HepG2 (cell line): ENCODE results near the gene TSTD1. TPM values are rescaled to one million over a fixed set of nuclear protein-coding genes. Genes with fewer than 3 reads are reported as not detected.
A peak's percentile ranks its signal among the peaks of the same experiment; 100 is the strongest.

Experiments
- FOXK2 ChIP-seq: fragments of 450-650 bp; IDR thresholded peaks from 2 replicates; pipeline ENCODE4 v1.6.1; 2016
- GTF2F1 ChIP-seq: fragments of 150-350 bp; IDR thresholded peaks from 2 replicates; pipeline ENCODE4 v1.6.1; 2014; ENCODE audit warnings: low read length
- HOXD1 ChIP-seq: sonication (generic); formaldehyde crosslinking; IDR thresholded peaks from 2 replicates; pipeline ENCODE4 v1.5.0; 2020; ENCODE audit warnings: missing genetic modification reagents
- KMT2A ChIP-seq: sonication (generic); formaldehyde crosslinking; IDR thresholded peaks from 2 replicates; pipeline ENCODE4 v1.4.0; 2020; ENCODE audit warnings: missing genetic modification reagents
- MAFK ChIP-seq, 2 experiments: IDR thresholded peaks in 1 of 2; conservative IDR thresholded peaks in 1 of 2; 2 replicates each; pipeline ENCODE4 v1.6.1; 2011; ENCODE audit warnings: improper control_type of control experiment in 2 of 2, low read length in 2 of 2
- MBNL3 ChIP-seq: fragments of 250-450 bp; sonication (Bioruptor Pico); conservative IDR thresholded peaks from 2 replicates; pipeline ENCODE4 v1.8.0; 2022; ENCODE audit warnings: mild to moderate bottlenecking, inconsistent platforms
- MXD3 ChIP-seq: IDR thresholded peaks from 2 replicates; pipeline ENCODE4 v1.6.1; 2016; ENCODE audit warnings: mild to moderate bottlenecking, missing biosample characterization, missing genetic modification reagents
- NAIF1 ChIP-seq: sonication (generic); formaldehyde crosslinking; IDR thresholded peaks from 2 replicates; pipeline ENCODE4 v1.5.0; 2020; ENCODE audit warnings: mild to moderate bottlenecking, missing genetic modification reagents, borderline replicate concordance
- RARG ChIP-seq: sonication (generic); formaldehyde crosslinking; IDR thresholded peaks from 2 replicates; pipeline ENCODE4 v1.4.0; 2020; ENCODE audit warnings: low read depth, mild to moderate bottlenecking, missing genetic modification reagents
- RFX5 ChIP-seq: IDR thresholded peaks from 2 replicates; pipeline ENCODE4 v1.6.1; 2011; ENCODE audit warnings: low read depth, low read length, improper control_type of control experiment
- SPEN ChIP-seq: sonication (generic); formaldehyde crosslinking; IDR thresholded peaks from 2 replicates; pipeline ENCODE4 v1.5.1; 2020; ENCODE audit warnings: low read depth, mild to moderate bottlenecking, missing genetic modification reagents
- TAF1 ChIP-seq: sonication (generic); formaldehyde crosslinking; IDR thresholded peaks from 2 replicates; pipeline ENCODE4 v1.4.0; 2020; ENCODE audit warnings: missing genetic modification reagents
- TEAD2 ChIP-seq: sonication (generic); formaldehyde crosslinking; IDR thresholded peaks from 2 replicates; pipeline ENCODE4 v1.9.0; 2021; ENCODE audit warnings: missing genetic modification reagents
- ZBTB8A ChIP-seq: sonication (generic); formaldehyde crosslinking; IDR thresholded peaks from 2 replicates; pipeline ENCODE4 v1.4.0; 2020; ENCODE audit warnings: mild to moderate bottlenecking, low read depth, missing genetic modification reagents, borderline replicate concordance
- ZFP37 ChIP-seq: sonication (generic); formaldehyde crosslinking; IDR thresholded peaks from 2 replicates; pipeline ENCODE4 v1.4.0; 2020; ENCODE audit warnings: missing genetic modification reagents, borderline replicate concordance
- ZFP90 ChIP-seq: sonication (generic); formaldehyde crosslinking; IDR thresholded peaks from 2 replicates; pipeline ENCODE4 v1.8.0; 2022; ENCODE audit warnings: missing genetic modification reagents, mild to moderate bottlenecking, inconsistent platforms, borderline replicate concordance
- ZNF451 ChIP-seq: sonication (generic); formaldehyde crosslinking; IDR thresholded peaks from 2 replicates; pipeline ENCODE4 v1.5.0; 2020; ENCODE audit warnings: mild to moderate bottlenecking, missing genetic modification reagents
- ZNF558 ChIP-seq: sonication (generic); formaldehyde crosslinking; IDR thresholded peaks from 2 replicates; pipeline ENCODE4 v1.9.0; 2022; ENCODE audit warnings: mild to moderate bottlenecking, missing genetic modification reagents, borderline replicate concordance
- ZNF747 ChIP-seq: sonication (generic); formaldehyde crosslinking; IDR thresholded peaks from 2 replicates; pipeline ENCODE4 v1.8.1; 2023; ENCODE audit warnings: missing genetic modification reagents, mild to moderate bottlenecking, borderline replicate concordance
- ZNF772 ChIP-seq: sonication (generic); formaldehyde crosslinking; IDR thresholded peaks from 2 replicates; pipeline ENCODE4 v1.5.0; 2020; ENCODE audit warnings: mild to moderate bottlenecking, missing genetic modification reagents
- ZNF782 ChIP-seq: sonication (generic); formaldehyde crosslinking; IDR thresholded peaks from 2 replicates; pipeline ENCODE4 v1.4.0; 2020; ENCODE audit warnings: missing genetic modification reagents, mild to moderate bottlenecking, borderline replicate concordance
- ZNF790 ChIP-seq: sonication (generic); formaldehyde crosslinking; IDR thresholded peaks from 2 replicates; pipeline ENCODE4 v1.8.0; 2022; ENCODE audit warnings: missing genetic modification reagents, mild to moderate bottlenecking, borderline replicate concordance
- polyA plus RNA-seq, 8 experiments: library from polyadenylated mRNA; depleted of rRNA in 3 of 8; stranded (reverse) in 7 of 8; unstranded in 1 of 8; fragments of >200 nt; fragmentation: Illumina TruSeq in 4 of 8; extraction: Trizol in 4 of 8; gene quantifications; 2 replicates each; pipeline versions ENCODE4 v1.2.1 to v1.2.3, GENCODE V29; 2011 to 2016; ENCODE audit warnings: low read depth in 4 of 8, missing spikeins in 1 of 8, mixed read lengths in 1 of 8; ENCODE audit not compliant: insufficient read depth in 1 of 8
- total RNA-seq, 5 experiments: library from RNA; depleted of rRNA; stranded (reverse); fragments of >200 nt; fragmentation: Illumina TruSeq; extraction: Trizol; gene quantifications; 2 replicates each; pipeline ENCODE4 v1.2.3, GENCODE V29; 2016; ENCODE audit warnings: low read depth in 1 of 5
- TF ChIP-seq, protein P1 (sequence below): sonication (generic); formaldehyde crosslinking; IDR thresholded peaks from 2 replicates; pipeline ENCODE4 v1.4.0; 2020; ENCODE audit warnings: missing genetic modification reagents
- TF ChIP-seq, protein P2 (sequence below): sonication (generic); formaldehyde crosslinking; IDR thresholded peaks from 2 replicates; pipeline ENCODE4 v1.8.0; 2022; ENCODE audit warnings: low read depth, missing genetic modification reagents

TSTD1 gene
- total and polyA plus RNA-seq, 2 of the 13 experiments (the other 11 are each of a cell fraction or from before 2014, with no cell fraction given) = 0.15 to 0.31 TPM

DNA sequence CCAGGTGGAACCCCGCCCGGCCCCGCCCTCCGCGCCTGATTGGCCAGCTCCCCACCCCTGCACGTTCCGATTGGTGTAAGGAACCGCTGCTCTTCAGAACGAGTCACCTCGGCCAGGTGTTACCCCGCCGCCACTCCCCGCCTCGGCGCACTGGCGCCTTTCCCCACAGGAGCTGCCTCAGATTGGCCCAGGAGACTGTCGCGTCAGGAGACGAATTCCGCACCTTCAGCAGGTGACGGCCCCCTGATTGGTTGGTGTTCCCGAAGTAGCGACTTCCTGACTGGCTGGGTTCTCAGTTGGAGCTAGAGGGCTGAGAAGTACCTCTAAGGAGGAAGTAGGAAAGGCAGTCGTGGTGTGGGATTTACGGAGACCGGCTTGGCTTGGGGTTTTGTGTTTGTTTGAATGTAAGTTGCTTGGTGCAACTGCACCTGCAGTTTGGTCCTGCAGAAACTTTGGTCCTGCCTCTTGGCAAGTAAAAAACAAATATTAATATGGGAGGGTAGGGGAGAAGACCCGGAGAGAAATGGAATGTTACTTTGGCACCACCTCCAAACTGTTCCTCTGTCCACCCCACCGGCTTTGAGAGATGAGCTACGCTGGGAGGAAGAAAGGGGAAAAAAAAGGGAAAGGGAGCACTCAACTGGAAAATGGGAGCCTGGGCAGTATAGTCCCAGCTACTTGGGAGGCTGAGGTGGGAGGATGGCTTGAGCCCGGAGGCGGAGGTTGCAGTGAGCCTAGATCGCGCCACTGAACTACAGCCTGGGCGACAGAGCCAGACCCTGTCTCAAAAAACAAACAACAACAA lies 17.4 kb downstream of the TSTD1 start (continued):
- TF ChIP-seq ZFP90 (CRISPR knock-in tag) = peak; percentile 78; the same call in 1 of the 2 replicates
- TF ChIP-seq ZNF782 = no peak
- TF ChIP-seq KMT2A (CRISPR knock-in tag) = no peak
- no peak for TF ChIP-seq RARG (CRISPR knock-in tag)
- no peak for TF ChIP-seq FOXK2
- TF ChIP-seq NAIF1 (CRISPR knock-in tag) = 0 out of 2 replicates have a peak, but pooled peaks have one; percentile 15
- no peak for TF ChIP-seq ZNF747 (CRISPR knock-in tag)
- TF ChIP-seq, protein P1, sequence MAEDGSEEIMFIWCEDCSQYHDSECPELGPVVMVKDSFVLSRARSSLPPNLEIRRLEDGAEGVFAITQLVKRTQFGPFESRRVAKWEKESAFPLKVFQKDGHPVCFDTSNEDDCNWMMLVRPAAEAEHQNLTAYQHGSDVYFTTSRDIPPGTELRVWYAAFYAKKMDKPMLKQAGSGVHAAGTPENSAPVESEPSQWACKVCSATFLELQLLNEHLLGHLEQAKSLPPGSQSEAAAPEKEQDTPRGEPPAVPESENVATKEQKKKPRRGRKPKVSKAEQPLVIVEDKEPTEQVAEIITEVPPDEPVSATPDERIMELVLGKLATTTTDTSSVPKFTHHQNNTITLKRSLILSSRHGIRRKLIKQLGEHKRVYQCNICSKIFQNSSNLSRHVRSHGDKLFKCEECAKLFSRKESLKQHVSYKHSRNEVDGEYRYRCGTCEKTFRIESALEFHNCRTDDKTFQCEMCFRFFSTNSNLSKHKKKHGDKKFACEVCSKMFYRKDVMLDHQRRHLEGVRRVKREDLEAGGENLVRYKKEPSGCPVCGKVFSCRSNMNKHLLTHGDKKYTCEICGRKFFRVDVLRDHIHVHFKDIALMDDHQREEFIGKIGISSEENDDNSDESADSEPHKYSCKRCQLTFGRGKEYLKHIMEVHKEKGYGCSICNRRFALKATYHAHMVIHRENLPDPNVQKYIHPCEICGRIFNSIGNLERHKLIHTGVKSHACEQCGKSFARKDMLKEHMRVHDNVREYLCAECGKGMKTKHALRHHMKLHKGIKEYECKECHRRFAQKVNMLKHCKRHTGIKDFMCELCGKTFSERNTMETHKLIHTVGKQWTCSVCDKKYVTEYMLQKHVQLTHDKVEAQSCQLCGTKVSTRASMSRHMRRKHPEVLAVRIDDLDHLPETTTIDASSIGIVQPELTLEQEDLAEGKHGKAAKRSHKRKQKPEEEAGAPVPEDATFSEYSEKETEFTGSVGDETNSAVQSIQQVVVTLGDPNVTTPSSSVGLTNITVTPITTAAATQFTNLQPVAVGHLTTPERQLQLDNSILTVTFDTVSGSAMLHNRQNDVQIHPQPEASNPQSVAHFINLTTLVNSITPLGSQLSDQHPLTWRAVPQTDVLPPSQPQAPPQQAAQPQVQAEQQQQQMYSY = peak; percentile 90
- TF ChIP-seq SPEN (CRISPR knock-in tag) = no peak; the same call in 1 of the 2 replicates
- TF ChIP-seq TAF1 (CRISPR knock-in tag) = peak; percentile 36
- peak; percentile 62 for TF ChIP-seq RFX5
- no peak for TF ChIP-seq ZNF558 (CRISPR knock-in tag)
- no peak for TF ChIP-seq ZBTB8A (CRISPR knock-in tag)
- TF ChIP-seq GTF2F1 = no peak
- no peak for TF ChIP-seq ZNF451 (CRISPR knock-in tag)
- no peak for TF ChIP-seq HOXD1 (CRISPR knock-in tag)
- peak; percentile 69 for TF ChIP-seq MXD3 (CRISPR knock-in tag)
- TF ChIP-seq, protein P2, sequence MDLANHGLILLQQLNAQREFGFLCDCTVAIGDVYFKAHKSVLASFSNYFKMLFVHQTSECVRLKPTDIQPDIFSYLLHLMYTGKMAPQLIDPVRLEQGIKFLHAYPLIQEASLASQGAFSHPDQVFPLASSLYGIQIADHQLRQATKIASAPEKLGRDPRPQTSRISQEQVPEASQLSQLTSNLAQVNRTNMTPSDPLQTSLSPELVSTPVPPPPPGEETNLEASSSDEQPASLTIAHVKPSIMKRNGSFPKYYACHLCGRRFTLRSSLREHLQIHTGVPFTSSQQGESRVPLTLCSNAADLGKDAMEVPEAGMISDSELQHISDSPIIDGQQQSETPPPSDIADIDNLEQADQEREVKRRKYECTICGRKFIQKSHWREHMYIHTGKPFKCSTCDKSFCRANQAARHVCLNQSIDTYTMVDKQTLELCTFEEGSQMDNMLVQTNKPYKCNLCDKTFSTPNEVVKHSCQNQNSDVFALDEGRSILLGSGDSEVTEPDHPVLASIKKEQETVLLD (CRISPR knock-in tag) = no peak
- TF ChIP-seq ZFP37 (CRISPR knock-in tag) = peak; percentile 69; the same call in 1 of the 2 replicates
- TF ChIP-seq TEAD2 (CRISPR knock-in tag) = 0 out of 2 replicates have a peak, but pooled peaks have one; percentile 15
- no peak for TF ChIP-seq MBNL3 (CRISPR knock-in tag)
- no peak for TF ChIP-seq MAFK (conservative IDR thresholded peaks at IDR 0.05 in 1 of 2, IDR thresholded peaks at IDR 0.05 in 1 of 2; ENCODE audit: low read length in 2 of 2)
- TF ChIP-seq ZNF772 = no peak
- no peak for TF ChIP-seq ZNF790 (CRISPR knock-in tag)
